Kidney (tissue), 14 donors: ENCODE results near the gene GFI1B. TPM values are rescaled to one million over a fixed set of nuclear protein-coding genes. Genes with fewer than 3 reads are reported as not detected.

ENCODE experiments used
- DNase-seq, 5 donors: peaks; one replicate each; pipeline ENCODE4 v3.0.0-alpha.2; 2013 to 2020
- FAIRE-seq: peaks from 2 replicates; lab custom pipeline; 2012; peaks lifted over from hg19 to GRCh38; lab: Jason Lieb, UNC
- H3K27ac ChIP-seq, 2 donors: one replicate each; pipeline ENCODE4 v1.7.0; 2013; ENCODE audit warnings: low read depth in 2 of 2, low read length in 2 of 2, inconsistent platforms in 1 of 2
- H3K27me3 ChIP-seq: one replicate; pipeline ENCODE4 v1.7.1; 2013; ENCODE audit warnings: low read length, inconsistent platforms; ENCODE audit not compliant: control insufficient read depth, insufficient read depth
- H3K36me3 ChIP-seq, 3 donors: one replicate each; pipeline versions ENCODE4 v1.7.0 to v1.7.1; 2013; ENCODE audit warnings: low read length in 3 of 3, control low read depth in 1 of 3, inconsistent platforms in 1 of 3; ENCODE audit not compliant: insufficient read depth in 3 of 3, control insufficient read depth in 2 of 3
- H3K4me1 ChIP-seq, 3 donors: one replicate each; pipeline versions ENCODE4 v1.7.0 to v1.7.1; 2013; ENCODE audit warnings: low read length in 3 of 3, inconsistent platforms in 1 of 3, low read depth in 1 of 3; ENCODE audit not compliant: control insufficient read depth in 2 of 3, insufficient read depth in 2 of 3
- H3K4me3 ChIP-seq, 3 donors: one replicate each; pipeline versions ENCODE4 v1.7.0 to v1.8.1; 2013; ENCODE audit warnings: low read length in 3 of 3, control low read depth in 1 of 3, inconsistent platforms in 1 of 3
- H3K9ac ChIP-seq, 3 donors: one replicate each; pipeline versions ENCODE4 v1.7.0 to v1.7.1; 2013; ENCODE audit warnings: low read length in 3 of 3, control low read depth in 1 of 3, inconsistent platforms in 1 of 3
- H3K9me3 ChIP-seq, 3 donors: one replicate each; pipeline versions ENCODE4 v1.7.0 to v1.7.1; 2013; ENCODE audit warnings: low read length in 3 of 3, control low read depth in 1 of 3, inconsistent platforms in 1 of 3; ENCODE audit not compliant: control insufficient read depth in 2 of 3, insufficient read depth in 1 of 3
- CTCF ChIP-seq: IDR thresholded peaks from 3 replicates; pipeline ENCODE4 v1.5.1; 2012; ENCODE audit warnings: mild to moderate bottlenecking, moderate library complexity, borderline replicate concordance; ENCODE audit not compliant: insufficient read depth; ENCODE audit errors: extremely low read depth
- intact Hi-C: fragments of 100-400 bp; cut with DNase I; formaldehyde crosslinking; loops from one replicate; pipeline ENCODE4 v1.11.1; 2022
- polyA plus RNA-seq: library from polyadenylated mRNA; stranded (reverse); fragments of 350-450 nt; fragmentation: Illumina TruSeq; extraction: RNeasy Lipid Tissue Mini Kit (QIAGEN cat#74804); gene quantifications from one replicate; pipeline ENCODE4 v1.2.3, GENCODE V29; 2014; ENCODE audit warnings: low read depth, low replicate concordance; ENCODE audit not compliant: insufficient read depth
- total RNA-seq: library from RNA; stranded (reverse); fragmentation: NEBNext Ultra II Directional; extraction: Animal tissue kit (Norgen Biotek cat#: 25700); gene quantifications from one replicate; pipeline ENCODE4 v1.2.1, GENCODE V29; 2021
- donor health status: control.
- donor health status: control.
- donor health status: control.
- donor health status: control.
- donor health status: control.
- donor health status: DM: yes; HTN: yes; CAD: no.
- donor health status: Normal renal cell carcinoma (clear cell type).

The GFI1B gene
- total and polyA plus RNA-seq, 2 donors from 2014 or later: 0.28 TPM; not detected in 1

- no peak overlapping the region for H3K27ac ChIP-seq
- no peak for FAIRE-seq
- no peak for TF ChIP-seq CTCF
- no peak overlapping the region for H3K9ac ChIP-seq
- no peaks in the 10 kb centered on the region for H3K36me3 ChIP-seq
- no peaks in the 10 kb centered on the region for H3K27me3 ChIP-seq
- intact Hi-C loops: no loop called here
- DNase-seq: peak in 1 of 5 donors; percentile 73
- no peak overlapping the region for H3K4me3 ChIP-seq
- no peaks in the 10 kb centered on the region for H3K4me1 ChIP-seq
- H3K9me3 ChIP-seq: no peaks in the 10 kb centered on the region
These were observed 20.5 kb downstream of the GFI1B start for GRCh38 chr9:132998831-132999635.

GRCh38 chr9:133002147-133003070, 23.9 kb downstream of the GFI1B start:
- Histone ChIP-seq H3K9me3 (no peaks in the 10 kb centered on the region), H3K27ac (no peak overlapping the region), H3K4me3 (no peak overlapping the region), H3K9ac (no peak overlapping the region), H3K27me3 (no peaks in the 10 kb centered on the region), H3K36me3 (no peaks in the 10 kb centered on the region), H3K4me1 (no peaks in the 10 kb centered on the region)
- DNase-seq: peak in 1 of 5 donors; percentile 32
- TF ChIP-seq CTCF: no peak
- FAIRE-seq: no peak
- intact Hi-C loops: no loop called here

GRCh38 chr9:133003071-133003461, 24.6 kb downstream of the GFI1B start:
- Histone ChIP-seq H3K4me3 (no peak overlapping the region), H3K27me3 (no peaks in the 10 kb centered on the region), H3K27ac (no peak overlapping the region), H3K4me1 (no peaks in the 10 kb centered on the region), H3K9me3 (no peaks in the 10 kb centered on the region), H3K36me3 (no peaks in the 10 kb centered on the region), H3K9ac (no peak overlapping the region)
- DNase-seq: peak in 2 of 5 donors; percentile 25 to 50
- TF ChIP-seq CTCF: no peak
- intact Hi-C loops: no loop called here
- no peak for FAIRE-seq
